ENCODE results near the gene SUPT4H1. TPM values are rescaled to one million over a fixed set of nuclear protein-coding genes. Genes with fewer than 3 reads are reported as not detected.

The SUPT4H1 gene
- total RNA-seq, 1 donor from 2014 or later, result 95.7 TPM

DNA sequence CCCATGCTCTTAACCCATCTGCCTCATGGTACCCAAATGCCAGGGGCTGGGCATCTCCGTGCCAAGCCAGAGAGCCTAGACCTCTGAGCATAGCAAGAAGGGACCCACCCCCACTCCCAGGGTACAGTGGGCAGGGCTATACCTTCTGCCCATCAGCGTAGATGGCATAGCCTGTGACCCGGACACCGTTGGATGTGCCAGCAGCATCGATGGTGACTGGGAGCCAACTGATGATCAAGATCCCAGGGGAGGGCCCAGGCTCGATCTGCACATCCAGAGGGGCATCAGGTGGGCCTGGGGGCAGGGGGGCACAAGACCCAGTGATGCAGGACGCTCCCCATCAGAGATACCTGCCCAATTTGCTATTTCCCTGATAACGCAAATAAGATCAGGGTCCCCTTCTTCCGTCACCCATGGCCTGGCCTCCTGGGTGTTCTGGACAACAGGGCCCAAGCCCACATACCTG, 40.5 kb downstream of the SUPT4H1 start:
- H3K36me3 Mint-ChIP-seq (ENCODE audit: insufficient read depth), result no peaks in the 10 kb centered on the region
- no peaks in the 10 kb centered on the region for H3K9me3 Mint-ChIP-seq (ENCODE audit: low read depth)
- no peaks in the 10 kb centered on the region for H3K4me1 Mint-ChIP-seq (ENCODE audit: low read depth)
- no peak overlapping the region for H3K27ac Mint-ChIP-seq
- H3K27me3 Mint-ChIP-seq, result no peaks in the 10 kb centered on the region
- TF ChIP-seq, protein P1, sequence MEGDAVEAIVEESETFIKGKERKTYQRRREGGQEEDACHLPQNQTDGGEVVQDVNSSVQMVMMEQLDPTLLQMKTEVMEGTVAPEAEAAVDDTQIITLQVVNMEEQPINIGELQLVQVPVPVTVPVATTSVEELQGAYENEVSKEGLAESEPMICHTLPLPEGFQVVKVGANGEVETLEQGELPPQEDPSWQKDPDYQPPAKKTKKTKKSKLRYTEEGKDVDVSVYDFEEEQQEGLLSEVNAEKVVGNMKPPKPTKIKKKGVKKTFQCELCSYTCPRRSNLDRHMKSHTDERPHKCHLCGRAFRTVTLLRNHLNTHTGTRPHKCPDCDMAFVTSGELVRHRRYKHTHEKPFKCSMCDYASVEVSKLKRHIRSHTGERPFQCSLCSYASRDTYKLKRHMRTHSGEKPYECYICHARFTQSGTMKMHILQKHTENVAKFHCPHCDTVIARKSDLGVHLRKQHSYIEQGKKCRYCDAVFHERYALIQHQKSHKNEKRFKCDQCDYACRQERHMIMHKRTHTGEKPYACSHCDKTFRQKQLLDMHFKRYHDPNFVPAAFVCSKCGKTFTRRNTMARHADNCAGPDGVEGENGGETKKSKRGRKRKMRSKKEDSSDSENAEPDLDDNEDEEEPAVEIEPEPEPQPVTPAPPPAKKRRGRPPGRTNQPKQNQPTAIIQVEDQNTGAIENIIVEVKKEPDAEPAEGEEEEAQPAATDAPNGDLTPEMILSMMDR (IDR thresholded peaks at IDR 0.05; ENCODE audit: unreplicated experiment), result no peak
- H3K4me3 Mint-ChIP-seq (ENCODE audit: low read depth), result no peak overlapping the region
- DNase-seq (ENCODE audit: low spot score, unreplicated experiment), result peak; percentile 6

DNA sequence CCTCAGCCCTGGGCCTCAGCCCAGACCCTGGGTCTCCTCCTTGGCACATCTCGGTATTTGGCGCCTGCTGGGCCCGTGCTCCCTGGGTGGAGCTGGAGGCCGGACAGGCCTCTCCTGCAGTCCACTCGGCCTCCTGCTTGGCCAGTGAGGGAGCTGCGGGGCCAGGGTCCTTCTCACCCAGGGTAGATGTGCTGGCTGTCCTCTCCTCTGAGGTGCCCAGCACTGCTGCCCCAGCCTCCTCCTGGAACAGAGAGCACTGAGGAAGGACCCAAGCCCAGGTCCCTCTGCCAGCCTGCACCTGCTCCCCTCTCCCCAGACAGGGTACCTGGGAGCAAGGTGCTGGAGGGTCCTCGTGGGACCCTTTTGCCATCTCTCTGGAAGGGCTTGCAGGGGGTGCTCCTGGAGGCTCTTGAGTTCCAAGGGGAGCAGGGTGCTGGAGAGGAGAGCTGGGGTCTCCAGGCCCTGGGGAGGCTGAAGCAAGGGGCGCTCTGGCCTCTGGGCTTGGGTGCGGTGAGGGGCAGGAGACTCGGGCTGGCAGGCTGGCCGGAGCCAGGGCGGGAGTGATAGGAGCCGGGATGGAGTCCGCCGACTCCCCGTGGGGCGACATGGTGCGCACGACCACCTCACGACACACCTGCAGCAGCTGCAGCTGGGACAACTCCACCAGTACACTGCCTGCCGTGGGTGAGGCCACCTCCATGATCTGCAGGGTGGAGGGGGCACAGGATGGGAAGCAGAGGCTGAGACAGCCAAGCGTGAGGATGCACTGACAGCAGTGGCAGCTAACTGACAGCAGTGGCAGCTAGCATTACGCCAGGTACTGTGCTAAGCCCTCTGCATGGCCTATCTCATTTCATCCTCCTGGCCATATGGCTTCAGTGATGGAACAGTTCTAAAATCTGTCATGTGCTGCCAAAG, 41.2 kb downstream of the SUPT4H1 start:
- DNase-seq (ENCODE audit: low spot score, unreplicated experiment), result peak; percentile 4
- Mint-ChIP-seq H3K27ac (no peak overlapping the region), H3K36me3 (ENCODE audit: insufficient read depth) (no peaks in the 10 kb centered on the region), H3K9me3 (ENCODE audit: low read depth) (no peaks in the 10 kb centered on the region), H3K4me1 (ENCODE audit: low read depth) (no peaks in the 10 kb centered on the region), H3K27me3 (no peaks in the 10 kb centered on the region), H3K4me3 (ENCODE audit: low read depth) (no peak overlapping the region)
- TF ChIP-seq, protein P1 (IDR thresholded peaks at IDR 0.05; ENCODE audit: unreplicated experiment), result no peak

DNA sequence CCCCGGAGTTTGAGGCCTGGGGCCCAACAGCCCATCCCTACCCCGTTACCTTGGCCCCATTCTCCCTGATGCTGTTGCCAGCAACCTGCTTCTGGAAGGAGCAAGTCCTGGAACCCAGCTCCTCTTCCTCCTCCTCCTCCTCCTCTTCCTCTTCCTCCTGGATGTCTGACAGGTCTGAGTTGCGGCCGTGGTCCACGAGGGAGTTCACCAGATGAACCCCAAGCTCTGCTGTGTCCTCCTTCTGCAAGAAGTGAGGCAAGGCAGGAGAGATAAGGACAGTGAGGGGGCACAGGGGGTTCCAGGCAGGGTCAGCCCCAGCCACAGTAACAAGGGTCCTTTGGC, 42.1 kb downstream of the SUPT4H1 start:
- Mint-ChIP-seq H3K27ac (no peak overlapping the region), H3K9me3 (ENCODE audit: low read depth) (no peaks in the 10 kb centered on the region), H3K4me3 (ENCODE audit: low read depth) (no peak overlapping the region), H3K36me3 (ENCODE audit: insufficient read depth) (no peaks in the 10 kb centered on the region), H3K4me1 (ENCODE audit: low read depth) (no peaks in the 10 kb centered on the region), H3K27me3 (no peaks in the 10 kb centered on the region)
- DNase-seq (ENCODE audit: low spot score, unreplicated experiment), result no peak
- TF ChIP-seq, protein P1 (IDR thresholded peaks at IDR 0.05; ENCODE audit: unreplicated experiment), result no peak

DNA sequence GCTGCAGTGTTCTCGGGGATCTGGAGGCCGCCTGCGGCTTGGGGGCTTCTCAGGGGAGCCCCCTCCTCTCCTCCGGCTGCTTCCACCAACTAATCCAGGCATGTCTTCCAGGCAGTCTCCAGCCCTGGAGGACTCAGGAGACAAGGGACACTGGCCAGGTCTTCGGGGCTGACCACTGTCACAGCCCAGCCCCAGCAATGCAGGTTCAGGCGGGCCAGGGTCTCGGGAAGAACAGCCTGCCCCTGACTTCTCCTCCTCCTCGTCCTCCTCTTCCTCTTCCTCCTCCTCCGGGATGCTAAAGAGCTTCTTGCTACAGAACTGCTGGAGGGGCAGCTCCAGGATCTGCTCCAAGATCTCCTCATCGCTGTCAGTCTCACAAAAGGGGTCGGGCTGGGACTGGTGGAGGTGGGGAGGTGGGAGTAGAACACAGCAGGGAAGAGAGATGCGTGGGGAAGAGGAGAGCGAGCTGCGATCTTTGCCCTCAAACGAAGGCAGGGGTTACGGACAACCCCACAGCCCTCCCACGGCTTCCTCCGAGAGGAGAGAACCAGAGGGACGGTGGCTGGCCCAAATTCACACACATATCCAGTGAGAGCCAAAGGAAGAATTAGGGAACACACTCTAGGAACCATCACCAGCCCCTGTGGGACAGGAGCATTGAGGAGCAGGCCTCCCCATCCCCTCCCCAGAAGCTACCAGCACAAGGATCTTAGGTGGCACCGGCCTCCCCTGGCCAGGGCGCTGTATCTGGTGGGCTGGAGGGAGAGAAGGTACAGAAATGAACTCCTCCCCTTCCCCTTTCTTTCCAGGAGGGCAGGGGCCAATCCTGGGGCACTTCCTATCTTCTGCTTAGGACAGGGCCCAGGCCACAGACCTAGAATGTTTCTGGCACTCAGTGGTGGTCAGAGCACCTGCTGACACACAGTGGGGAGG, 42.8 kb downstream of the SUPT4H1 start:
- H3K4me1 Mint-ChIP-seq (ENCODE audit: low read depth), result no peaks in the 10 kb centered on the region
- no peaks in the 10 kb centered on the region for H3K27me3 Mint-ChIP-seq
- H3K27ac Mint-ChIP-seq, result no peak overlapping the region
- H3K36me3 Mint-ChIP-seq (ENCODE audit: insufficient read depth), result no peaks in the 10 kb centered on the region
- no peaks in the 10 kb centered on the region for H3K9me3 Mint-ChIP-seq (ENCODE audit: low read depth)
- TF ChIP-seq, protein P1 (IDR thresholded peaks at IDR 0.05; ENCODE audit: unreplicated experiment), result no peak
- peak; percentile 5 for DNase-seq (ENCODE audit: low spot score, unreplicated experiment)
- H3K4me3 Mint-ChIP-seq (ENCODE audit: low read depth), result no peak overlapping the region
